ENCODE data around the gene OXER1. TPM values are rescaled to one million over a fixed set of nuclear protein-coding genes. Genes with fewer than 3 reads are reported as not detected.

OXER1 gene, protein sequence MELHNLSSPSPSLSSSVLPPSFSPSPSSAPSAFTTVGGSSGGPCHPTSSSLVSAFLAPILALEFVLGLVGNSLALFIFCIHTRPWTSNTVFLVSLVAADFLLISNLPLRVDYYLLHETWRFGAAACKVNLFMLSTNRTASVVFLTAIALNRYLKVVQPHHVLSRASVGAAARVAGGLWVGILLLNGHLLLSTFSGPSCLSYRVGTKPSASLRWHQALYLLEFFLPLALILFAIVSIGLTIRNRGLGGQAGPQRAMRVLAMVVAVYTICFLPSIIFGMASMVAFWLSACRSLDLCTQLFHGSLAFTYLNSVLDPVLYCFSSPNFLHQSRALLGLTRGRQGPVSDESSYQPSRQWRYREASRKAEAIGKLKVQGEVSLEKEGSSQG
- 0.08 TPM for polyA plus RNA-seq (2013, experiment 1 of 2; ENCODE audit: insufficient read length)
- not detected for polyA plus RNA-seq (2013, experiment 2 of 2; ENCODE audit: insufficient read length)

DNA sequence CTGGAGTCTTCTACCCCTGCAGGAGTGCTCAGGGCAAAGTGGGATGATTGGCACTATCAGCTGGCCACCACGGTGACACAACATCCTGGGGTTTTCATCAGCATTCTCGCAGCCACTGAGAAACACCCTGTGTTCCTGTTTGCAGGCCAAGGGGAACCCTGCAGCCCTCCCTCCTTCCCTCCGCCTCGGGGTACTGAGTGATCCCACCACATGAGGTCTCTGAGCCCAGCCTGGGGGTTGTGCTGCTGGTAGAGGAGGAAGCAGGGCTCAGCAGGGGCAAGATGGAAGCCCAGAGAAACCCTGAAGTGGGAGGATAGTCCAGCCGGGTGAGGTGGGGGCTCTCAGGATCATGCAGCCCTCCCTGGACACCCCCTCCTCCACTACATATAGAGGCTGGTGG lies at the start of gene OXER1:
Gene OXER1, minus strand, starts transcription at position 40 of the 400 bp plus-strand sequence. CDS start 73 bp downstream, outside the sequence.
- DNase-seq = no peak

DNA sequence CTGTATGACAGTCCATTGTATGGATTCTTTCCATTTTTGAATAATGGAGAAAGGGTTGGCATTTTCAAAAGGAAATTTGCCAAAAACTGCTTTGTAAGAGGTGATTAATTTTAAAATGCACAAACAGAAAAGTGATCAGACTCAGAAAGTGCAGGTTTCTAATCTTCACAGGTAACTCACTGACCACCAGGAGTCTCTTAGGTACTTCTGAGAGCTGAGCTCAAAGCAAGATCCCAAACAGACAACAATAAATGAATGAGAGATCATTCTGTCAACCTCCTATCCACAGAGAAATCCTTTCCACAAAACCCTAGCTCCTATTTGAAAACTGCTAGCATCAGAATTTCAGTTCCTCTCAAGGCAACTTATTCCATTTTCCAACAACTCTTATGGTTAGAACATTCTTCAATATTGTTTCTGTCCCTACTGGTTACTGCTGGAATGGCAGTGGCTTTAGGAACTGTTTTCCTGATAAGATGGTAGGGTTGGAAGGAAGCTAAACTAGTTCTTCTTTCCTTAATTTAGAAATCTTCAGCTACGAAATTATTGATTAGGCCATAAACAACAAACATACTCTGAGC lies 49.1 kb upstream of the OXER1 start:
- DNase-seq = peak; percentile 39

DNA sequence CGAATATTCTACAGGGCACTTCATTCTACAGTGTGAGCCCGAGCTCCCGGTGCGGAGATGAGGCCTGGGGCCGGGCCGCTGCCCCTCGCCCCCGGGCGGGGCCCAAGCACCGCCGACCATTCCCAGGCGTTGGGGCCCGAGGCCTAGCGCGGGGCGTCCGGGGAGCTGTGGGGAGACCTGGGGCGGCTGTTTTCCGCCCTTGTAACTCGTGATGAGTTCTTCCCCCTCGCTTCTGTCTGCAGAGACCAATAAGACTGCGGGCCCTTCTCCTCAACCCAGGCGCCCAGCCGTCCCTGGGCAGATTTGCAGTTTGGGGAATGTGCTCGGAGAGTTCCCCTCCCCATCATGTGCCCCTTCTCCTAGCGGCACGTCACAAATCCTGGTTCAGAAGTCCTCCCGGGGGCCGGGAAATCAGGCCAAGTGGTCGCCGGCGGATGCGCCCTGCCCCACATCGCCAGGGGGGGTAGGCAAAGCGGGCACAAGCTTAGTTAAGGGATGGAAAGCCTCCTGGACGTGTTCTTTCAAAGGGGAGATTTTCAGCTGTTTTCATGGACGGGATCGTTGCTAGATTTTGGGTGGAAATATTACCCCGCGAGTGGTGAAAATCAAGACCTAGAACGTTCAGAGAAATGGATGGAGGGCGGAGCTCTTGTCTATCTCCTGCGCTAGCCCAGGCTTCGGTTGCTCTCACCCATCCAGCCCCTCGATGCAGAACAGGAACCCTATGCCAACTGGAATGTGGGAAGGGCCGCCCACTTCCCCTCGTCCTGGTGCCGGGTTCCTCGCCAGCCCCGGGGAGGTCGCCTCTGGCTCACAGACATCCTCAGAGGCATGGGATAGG lies 47.3 kb upstream of the OXER1 start:
- peak; percentile 68 for DNase-seq

DNA sequence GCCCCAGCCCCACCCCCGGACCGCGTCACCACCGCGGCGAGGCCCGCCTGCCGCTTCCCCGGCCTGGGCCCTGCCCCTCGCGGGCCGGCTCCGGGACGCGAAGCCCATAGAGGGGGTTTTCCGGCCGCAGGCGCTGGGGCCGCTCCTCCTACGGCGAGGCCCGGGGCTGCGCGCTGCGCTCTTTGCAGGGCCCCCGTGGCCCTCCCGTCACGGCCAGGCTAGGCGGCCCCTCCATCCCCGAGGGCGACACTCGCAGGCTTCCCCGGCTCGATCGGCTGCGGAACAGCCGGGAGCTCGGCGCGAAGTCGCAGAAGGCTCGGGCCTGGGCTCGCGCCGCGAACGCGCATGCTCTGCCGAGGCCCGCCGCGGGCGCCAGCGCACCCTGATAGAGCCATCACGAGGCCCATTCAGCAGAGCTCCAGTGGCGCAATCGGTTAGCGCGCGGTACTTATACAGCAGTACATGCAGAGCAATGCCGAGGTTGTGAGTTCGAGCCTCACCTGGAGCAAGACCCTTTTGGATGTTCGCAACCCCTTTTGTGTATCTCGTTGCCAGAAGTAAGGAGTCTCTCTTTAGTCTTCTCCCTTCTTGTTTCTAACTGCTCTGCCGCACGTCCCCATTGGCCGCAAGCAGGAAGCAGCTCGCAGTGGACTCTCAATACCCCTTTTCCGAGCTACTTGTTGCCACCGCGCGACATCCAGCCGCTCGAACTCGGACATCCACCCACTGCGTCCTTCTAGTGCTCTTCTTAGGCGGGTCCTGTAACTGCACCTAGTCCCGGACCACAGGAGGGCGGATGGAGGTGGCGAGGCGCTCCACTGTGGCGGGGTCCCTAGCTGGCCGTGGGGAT lies 46.4 kb upstream of the OXER1 start:
- peak; percentile 94 for DNase-seq

DNA sequence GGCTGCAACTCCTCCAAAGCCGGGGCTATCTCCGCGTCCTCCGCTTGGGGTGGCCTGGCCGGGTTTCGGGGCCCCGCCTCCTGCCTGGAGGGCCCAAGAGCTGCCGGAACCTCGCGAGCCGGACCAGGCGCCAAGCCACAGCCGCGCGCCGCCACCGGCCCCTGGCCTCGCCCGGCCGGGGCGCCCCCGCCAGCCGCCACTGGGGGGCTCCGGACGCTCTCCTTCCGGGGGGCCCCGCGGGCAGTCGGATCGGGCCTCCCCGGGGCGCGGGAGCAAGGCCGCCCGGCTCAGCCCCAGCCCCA lies 45.8 kb upstream of the OXER1 start:
- no peak for DNase-seq

DNA sequence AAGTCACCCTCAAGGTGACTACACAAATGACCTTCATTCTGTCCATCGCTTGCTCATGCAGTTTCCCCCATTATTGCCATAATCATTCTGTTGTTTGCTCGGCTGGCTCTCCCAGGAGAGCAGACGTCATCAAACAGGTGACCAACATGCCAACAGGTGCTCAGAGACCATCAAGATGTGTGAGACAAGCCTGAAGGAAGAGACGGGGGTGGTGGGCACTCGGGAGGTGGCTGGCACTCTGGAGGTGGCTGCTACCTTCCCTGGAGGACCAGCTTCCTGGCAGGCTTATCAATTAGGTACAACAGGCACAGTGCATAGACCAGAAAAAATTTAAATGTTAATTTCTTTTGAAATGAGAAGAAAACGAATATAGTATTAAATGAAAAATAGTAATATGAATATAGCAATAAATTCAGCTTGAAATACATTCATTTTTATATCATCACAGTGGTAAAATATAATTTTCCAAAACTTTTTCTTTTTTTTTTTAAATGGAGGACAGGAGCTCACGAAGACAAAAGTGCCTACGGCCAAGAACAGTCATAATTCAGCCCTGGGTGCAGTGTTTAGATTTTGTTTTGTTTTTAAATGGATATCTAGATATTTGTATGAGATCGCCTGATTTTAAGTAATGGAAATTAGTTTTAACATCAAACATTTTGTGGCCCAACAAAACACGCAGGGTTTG lies 45.3 kb upstream of the OXER1 start:
- DNase-seq = no peak

DNA sequence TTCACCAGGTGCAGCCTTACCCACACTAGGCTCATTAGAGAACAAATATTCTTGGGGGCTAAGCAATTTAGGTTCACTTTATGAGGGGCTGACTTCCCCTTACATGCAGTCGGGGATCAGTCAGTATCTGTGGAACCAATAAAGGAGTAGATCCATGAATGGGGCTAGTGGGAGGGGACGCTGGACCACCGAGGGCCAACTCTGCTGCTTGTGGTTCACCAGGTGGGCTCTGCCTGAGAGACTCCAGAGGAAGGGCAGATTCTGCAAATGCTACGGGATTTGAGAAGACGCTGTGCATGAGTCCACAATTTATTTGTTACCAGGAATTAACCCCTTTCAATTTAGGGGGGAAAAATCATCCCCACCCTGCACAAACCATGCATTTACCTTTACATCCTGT lies 44.4 kb upstream of the OXER1 start:
- no peak for DNase-seq

DNA sequence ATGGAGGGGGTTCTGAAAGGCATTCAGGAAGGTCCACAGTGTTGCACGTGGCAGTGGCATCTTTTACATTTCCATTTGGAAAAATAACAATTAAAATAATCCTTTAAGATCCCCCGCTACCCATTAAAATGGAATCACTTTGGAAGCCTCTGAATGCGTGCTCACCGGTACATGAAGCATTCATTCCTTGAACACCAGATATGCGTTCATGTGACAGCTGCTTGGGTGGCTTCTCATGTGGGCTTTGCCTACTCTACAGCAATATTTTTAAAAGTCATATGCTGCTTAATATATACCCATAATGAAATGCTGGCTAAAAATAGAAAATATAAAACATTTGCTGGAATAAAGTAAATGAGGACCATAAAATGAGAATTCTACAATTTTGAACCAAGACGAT lies 42.9 kb upstream of the OXER1 start:
- no peak for DNase-seq

DNA sequence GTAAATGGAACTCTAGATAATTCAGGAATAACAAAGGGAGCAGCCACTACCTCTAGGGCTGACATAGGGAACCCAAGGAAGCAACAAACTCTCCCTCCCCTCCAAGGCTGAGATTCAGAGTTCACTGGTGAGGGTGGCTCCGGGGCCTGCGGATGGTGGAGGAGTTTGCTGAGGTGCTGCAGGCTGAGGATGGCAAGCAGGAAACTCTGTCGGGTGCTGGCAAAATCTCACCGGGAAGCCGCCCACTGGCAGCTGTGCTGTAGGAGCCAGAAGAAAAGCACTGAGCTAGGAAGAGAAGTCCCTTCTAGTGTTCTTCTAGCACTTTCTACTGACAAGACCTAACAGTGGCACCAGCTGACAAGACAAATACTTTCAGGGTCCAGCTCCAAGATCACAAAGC lies 41.0 kb upstream of the OXER1 start:
- no peak for DNase-seq

DNA sequence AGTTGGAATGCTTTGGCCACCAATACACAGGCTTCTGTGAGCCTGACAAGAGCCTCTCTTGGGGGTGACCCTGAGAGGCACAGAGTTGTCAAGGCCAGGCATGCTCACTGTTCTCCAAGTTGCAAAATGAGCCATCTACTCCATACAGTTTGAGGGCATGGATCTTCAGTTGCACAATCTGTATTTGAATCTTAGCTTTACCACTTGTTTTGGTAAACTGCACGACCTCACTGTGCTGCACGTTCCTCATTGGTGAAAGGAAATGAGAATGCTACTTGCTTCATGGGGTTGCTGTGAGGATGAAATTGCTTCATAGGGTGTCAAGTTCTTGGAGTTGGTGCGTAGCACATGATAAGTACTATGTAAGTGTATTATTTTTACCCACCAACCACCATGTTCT lies 40.4 kb upstream of the OXER1 start:
- no peak for DNase-seq

DNA sequence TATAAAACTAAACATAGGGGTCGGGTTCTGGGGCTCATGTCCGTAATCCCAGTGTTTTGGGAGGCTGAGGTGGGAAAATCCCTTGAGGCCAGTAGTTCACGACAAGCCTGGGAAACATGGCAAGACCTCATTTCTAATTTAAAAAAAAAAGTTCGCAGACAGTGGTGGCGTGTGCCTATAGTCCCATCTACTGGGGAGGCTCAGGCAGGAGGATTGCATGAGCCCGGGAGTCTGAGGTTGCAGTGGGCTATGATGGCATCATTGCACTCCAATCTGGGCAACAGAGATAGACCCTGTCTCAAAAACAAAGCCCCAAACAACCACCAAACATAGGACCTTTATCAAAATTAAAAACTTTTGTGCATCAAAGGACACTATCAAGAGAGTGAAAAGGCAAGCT lies 38.2 kb upstream of the OXER1 start:
- DNase-seq = no peak

DNA sequence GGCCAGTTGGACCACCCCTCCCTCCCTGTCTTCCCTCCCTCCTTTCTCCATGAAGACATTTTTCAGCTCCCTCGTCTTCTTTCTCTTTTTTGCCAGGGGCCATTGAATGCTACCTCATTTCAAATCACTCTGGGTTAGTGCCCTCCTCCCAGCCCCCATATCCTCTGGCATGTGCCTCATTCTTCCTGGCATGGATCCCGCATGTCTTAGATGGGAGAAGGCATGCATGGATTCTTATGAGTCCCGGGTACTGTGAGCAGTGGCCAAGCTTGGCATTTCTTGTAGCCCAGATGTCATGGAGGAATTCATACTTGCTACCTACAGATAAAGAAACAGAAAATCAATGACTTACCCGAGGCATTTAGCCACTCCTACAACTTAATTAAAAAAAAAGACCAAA lies 37.4 kb upstream of the OXER1 start:
- DNase-seq = peak; percentile 62

DNA sequence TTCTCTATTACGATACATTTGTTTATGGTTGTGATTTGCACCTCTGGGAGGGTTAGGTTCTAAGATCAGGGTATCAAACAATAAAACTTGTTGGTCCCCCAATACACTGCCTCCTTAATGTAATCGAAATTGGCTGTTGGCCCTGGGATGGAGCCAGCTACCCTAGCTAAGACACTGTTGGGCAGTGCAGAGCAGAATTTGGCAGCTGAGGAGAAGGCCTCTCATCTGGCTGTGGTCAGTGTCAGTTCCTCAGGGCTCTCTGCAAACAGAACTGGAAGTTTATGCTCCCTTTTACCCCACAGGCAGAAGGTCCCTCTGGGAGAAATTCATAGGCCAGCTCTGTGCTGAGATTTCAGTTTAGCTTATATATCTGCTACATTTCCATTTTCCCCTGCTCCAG lies 37.0 kb upstream of the OXER1 start:
- DNase-seq = no peak

DNA sequence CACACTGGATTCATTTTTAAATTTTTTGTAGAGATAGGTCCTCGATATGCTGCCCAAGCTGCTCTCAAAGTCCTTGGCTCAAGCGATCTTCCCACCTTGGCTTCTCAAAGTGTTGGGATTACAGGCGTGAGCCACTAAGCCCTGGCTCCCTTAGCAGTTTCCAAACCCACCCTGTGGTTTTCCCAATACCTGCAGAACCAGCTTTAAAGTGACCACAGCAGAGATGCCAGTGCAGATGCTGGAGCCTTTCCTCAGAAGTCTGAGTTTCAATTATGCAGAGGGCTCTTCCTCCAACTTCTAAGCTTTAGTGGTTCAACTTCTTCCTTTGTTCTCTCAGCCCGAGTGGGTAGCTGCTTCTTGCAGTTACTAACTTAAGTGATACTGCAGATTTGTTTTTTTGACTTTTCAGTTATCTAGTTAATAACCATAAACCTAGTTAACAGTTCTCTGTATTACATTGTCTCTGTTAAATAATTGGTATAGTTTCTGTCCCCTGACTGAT lies 36.6 kb upstream of the OXER1 start:
- no peak for DNase-seq

DNA sequence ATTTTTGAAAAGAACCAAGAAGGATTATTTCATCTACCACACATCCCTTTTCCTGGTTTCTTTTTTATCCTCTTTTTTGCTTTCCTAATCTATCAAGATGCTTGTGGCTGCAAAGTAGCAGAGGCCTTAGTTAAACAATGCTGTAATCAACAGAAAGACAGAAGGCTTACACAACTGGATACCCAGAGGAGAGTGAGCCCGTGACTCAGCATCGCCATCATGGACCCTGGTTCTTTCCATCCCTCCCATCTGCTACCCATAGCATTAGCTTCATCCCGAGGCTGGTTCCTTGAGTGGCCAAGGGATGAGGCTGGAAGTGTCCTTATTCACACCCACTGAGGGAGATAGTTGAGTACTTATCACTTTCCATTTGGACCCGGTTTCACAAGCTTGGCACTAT lies 35.9 kb upstream of the OXER1 start:
- DNase-seq = no peak

DNA sequence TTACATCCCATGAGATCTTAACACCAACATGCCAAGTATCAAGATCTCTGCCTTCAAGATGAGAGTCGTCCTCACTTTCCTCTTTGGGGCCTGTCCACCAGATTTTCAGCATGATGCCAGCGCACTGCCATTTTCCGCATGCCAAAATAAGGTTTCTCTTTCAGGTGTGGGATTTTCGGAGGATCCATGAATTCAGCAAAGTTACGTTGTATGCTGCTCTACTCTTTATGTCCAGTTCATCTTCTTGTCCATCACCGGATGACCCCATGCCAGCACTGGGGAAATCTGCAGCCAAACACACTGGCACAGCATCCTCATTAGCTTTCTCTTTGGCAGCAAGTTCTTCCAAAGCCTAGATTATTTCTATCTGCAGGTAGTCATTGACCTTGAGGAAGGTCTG lies 33.3 kb upstream of the OXER1 start:
- DNase-seq = no peak

DNA sequence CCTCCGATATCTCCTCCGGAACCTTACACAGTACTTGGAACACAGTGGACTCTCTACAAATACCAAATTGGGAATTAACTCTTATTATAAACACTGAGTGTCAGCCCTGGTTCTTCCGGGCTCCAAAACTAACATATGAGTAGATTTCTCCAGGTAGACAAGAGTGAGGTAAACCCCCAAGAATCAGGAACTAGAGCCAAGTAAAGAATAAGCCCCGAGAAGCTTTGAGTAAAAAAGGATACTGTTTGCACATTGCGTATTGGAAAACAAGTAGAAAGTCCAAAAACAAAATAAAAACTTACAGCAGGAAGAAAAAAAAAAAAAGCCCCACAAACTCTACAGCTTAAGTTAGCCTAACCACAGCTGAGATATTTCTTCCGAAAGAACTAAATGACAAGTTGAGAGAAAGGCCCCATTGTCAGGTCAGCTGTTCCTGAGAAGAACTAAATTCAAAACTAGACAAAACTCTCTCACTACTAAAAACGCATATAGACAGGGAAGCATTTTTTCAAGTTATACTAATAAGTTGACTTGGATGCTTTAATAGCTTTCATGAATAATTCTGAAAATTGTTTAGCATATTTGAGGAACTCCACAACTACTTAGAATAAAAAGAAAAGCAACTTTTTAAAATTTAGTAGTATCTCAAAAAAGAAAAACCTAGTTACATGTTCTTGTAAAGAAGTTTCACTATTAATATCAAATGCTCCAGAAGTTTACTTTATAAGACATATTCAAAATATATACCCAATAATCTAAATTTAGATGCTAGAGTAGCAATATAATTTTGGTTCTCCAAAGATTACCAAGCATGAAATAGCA lies 32.7 kb upstream of the OXER1 start:
- no peak for DNase-seq

DNA sequence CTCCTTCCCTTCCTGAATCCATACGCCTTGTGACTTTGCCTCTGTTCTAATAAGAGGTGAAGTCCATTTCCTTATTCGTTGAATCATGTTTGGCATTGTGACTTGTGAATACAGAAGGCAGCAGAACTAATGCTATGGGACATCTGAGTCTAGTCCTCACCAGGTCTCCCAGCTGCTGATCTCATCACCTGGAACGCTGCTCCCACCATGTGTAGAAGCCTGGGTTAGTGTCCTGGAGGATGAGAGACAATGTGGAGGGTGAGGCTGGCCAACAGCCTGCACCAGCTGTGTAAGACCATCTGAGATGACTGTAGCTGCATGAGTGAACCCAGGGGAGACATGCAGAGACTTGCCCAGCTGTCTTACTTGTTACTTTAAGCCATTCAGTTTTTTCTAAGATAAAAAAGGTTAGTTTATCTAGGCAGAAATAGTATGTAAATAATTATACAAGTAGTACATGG lies 31.9 kb upstream of the OXER1 start:
- no peak for DNase-seq

DNA sequence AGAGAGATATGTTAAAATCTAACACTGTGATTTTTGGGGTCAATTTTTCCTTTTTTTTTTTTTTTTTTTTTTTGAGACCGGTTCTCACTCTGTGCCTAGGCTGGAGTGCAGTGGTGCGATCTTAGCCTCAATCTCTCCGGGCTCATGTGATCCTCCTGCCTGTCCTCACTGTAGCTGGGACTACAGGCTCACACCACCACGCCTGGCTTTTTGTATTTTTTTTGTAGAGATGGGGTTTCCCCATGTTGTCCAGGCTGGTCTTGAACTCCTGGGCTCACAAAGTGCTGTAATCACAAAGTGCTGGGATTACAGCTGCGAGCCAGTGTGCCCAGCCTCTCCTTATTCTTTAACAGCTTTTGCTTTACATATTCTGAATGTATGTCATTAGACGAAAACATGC lies 31.3 kb upstream of the OXER1 start:
- DNase-seq = no peak

DNA sequence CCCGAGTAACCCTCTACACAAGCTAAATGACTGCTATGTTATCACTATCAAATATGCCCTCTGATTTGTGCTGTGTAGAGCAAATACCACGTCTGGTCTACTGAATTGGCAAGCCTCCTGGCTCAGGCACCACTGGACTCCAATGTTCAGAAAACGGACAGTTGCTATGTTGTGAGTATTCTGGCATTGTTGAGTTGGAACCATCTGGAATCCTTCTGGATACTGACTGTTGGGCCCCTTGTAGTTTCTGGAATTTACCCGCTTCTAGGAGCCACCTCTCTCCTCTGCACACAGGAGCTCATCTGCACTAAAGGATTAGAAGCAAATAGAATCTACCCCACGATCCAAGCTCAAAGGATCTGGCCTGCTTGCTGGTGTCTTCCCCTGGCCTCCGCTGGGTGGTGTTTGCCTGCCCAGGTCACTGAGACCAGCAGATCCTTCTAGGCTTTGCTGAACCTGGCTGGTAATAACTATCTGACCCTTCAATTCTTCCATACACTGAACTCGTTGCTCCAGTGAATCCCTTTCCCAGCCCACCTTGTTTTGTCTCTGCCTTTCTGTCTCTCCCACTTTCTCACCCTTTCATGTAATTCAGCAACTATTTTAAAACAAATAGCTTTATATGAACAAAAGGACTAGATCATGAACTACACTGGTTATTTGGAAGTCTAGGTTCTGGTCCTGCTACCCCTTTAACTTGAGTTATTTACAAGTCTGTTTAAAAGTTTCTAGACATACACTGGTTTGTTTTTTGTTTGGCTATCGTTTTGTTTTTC lies 30.5 kb upstream of the OXER1 start:
- DNase-seq = peak; percentile 35
